DMS153 (cell line): ENCODE data around the gene ASB10.

Experiments used
- DNase-seq: peaks from one replicate; lab custom pipeline; 2025; lab: John Stamatoyannopoulos, UW

The ASB10 gene

DNA sequence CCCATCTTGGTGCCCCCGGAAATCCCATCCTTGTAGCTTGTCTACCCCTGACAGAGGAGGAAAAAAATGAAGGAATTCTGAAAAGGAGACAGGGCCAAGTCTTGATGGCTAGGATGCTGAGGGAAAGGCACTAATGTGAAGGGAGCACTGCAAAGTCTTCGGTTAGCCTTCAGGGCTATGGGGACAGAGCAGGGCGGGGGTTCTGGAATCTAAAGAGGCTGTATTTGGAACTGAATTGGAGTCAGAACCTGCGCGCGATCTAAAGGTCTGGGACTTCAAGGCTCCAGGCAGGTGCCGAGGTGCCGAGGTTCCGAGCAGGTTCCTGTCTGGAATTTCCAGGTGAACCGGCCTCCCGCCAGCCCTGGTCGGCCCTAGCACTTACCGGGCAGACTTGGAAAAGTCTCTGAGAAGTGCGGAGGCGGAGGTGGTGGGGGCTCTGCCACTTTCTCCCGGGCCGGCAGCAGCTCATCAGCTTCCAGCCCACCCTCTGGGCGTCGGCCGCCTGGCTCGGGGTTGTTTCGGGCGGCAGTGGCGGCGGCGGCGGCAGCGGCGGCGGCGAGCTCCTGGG lies 20.3 kb downstream of the ASB10 start:
- DNase-seq, result no peak

DNA sequence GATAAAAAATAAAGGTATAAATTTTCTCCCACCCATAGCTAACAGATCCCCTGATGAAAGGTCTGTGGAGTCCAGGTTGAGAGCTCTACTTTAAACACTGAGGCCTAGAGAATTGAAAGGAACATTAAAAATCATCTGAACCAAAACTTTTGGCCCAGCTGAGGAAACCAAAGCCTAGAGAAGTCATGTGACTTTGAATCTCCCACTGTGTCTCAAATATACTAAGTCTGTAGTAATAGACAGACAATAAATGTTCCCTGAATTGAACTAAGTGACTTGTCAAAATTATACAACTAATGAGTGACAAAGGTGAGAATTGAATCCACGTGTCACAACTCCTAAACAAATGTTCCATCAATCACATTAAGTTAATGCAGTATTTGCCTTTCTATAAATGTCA lies 25.3 kb downstream of the ASB10 start:
- DNase-seq, result no peak

DNA sequence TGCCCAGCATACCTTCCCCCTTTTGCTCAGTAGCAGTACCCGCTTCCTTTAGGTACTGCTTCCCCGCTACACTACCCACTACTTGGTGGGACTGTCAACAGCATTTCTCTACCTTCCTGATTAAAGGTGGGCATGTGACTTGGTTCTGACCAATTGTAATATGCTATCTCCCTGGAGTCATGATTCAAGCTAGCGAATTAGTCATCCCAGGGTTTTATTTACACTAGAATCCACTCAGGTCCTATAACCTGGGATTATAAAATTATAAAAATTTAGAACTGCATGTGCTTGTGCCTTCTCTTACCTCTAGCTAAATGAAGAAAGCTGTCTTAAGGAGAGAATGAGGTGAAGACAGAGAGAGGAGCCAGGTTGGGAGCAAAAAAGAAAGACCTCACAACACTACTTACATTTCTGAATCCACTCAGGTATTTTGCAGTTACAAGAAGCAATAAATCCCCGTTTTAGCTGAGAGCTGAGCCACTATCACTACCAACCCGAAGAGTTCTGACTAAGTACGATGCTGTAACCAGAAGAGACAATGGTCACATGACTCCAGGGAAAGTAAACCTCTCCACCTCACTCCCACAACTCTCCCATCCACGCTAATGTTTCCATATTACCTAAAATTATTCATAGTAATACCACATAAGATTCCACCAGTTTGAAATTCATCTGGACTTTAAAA lies 29.3 kb downstream of the ASB10 start:
- no peak for DNase-seq

DNA sequence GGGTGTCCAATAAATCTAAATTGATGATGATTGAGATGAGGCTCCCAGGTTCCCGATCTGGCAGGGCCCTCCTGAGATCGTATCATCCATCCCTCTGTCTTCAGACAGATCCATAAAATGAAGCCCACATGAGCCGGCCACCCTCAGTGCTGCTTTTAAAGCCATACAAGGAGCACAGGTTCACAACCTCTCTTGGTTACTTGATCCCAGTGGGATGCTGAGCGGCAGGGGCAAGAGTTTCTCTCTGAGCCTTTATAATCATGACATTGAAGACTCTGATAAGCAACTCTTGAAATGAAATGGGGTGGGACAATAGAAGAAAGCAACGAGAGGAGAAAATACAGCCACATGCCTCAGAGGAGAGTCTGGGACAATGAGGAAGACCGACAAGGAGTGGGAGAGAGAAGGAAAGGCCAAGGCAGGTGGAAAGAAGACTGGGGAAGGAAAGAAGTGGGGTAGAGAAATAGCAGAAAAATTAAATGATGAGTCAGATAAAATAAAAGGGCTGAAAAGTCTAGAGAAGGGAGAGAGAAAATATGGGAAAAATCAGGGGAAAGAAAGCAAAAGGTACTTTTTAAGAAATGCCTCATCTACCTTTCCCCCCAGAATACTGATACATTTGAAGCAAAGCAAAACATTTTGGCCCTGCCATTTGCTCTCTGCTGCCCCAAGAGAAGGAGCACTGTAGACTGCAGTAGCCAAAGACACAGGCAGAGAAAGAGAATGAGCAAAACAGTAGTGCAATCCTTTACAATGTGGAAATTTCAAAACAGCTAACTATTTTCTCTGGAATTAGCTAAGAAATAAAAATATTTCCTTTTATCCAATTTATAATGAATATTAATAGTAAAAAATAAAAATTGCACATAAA lies 34.2 kb downstream of the ASB10 start:
- no peak for DNase-seq

DNA sequence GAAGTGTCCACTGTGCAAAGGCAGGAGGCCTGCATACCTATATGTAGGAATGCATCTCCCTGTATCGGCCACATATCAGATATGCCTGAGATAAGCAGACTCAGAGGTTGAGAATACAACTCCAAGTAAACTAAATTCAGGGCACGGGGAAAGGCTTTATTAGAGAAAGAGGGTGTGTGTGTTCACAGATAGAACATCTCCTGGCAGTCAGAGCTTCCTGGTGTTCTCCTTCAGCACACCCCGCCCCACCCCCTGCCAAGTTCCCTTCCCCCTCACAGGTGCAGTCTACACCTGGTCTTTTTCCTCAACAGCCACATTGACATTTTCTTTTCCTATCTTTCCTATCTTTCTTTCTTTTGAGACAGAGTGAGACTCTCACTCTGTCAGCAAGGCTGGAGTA lies 36.7 kb downstream of the ASB10 start:
- DNase-seq, result no peak

DNA sequence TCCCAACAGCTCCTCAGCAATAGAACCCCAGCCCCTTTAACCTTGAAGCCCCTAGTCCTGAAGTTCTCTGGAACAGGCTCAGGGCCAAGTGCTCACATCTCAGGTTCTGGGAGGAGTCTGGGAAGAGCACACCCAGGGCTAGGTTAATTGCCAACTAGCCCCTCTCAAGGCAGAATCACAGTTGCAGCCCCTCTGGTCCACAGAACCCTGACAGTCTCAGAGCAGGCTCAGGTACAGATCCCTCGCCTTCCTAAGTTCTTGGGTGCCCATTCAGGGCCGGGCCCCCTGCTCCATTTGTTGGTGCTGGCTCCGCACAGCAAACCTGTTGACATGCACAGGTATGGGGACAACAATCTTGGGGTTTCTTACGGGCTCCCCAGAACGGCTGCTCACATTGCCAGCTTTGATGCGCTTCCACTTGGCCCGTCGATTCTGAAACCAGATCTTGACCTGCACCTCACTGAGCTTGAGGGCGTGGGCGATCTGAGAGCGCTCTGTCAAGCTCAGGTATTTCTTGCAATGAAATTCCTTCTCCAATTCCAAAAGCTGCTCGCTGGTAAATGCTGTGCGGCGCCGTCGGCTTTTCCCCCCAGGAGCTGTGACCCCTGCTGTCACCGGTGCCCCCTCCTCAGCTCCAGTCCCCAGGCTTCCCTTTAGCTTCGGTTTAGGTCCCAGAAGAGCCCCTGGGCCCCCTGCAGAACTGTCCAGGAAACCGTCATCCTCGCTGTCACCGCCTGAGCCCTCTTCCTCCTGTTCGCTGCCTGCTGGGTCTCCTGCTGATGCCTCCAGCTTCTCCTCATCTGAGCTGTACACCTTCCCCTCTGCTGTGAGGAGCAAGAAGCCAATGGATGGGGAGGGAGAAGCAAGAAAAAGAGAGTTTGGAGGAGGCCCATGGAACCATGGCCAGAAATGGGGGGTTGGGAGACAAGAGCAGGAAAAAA lies 38.5 kb downstream of the ASB10 start:
- DNase-seq, result no peak

DNA sequence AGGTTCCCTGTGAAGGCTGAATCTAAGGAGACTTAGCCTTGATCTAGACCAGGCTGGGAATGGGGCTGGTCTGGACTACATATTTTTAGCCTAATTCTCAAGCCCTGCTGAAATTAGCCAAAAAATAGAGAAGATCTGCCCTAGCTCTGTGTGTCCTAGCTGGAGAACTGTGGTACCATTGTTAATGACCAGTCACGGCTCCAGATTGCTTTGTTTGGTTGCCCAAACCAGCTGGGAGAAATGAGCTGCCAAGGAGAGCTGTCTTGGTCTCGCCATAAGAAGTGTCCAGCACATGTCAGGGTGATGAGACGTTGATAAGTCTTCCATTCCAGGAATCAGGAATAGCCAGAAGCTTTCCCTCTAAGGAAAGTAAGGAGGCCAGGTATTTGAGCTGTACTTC lies 40.3 kb downstream of the ASB10 start:
- no peak for DNase-seq

DNA sequence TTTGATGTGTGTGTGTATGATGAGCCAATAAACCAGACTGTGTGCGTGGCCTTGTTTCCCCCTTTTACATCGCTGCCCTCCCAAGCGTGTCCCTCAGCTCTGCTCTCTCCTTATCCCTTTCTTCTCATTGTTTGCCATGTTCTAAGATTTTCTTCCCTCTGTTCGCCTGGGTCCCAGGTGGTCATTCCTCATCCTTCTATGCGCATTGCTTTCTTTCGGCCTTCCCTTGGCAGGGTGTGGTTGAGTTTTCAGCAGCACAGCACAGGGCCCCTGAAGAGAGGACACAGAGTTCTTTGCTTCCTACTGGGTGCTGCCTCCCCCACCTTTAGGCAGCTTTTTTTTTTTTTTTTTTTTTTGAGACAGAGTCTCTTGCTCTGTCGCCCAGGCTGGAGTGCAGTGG lies 42.7 kb downstream of the ASB10 start:
- DNase-seq, result no peak

DNA sequence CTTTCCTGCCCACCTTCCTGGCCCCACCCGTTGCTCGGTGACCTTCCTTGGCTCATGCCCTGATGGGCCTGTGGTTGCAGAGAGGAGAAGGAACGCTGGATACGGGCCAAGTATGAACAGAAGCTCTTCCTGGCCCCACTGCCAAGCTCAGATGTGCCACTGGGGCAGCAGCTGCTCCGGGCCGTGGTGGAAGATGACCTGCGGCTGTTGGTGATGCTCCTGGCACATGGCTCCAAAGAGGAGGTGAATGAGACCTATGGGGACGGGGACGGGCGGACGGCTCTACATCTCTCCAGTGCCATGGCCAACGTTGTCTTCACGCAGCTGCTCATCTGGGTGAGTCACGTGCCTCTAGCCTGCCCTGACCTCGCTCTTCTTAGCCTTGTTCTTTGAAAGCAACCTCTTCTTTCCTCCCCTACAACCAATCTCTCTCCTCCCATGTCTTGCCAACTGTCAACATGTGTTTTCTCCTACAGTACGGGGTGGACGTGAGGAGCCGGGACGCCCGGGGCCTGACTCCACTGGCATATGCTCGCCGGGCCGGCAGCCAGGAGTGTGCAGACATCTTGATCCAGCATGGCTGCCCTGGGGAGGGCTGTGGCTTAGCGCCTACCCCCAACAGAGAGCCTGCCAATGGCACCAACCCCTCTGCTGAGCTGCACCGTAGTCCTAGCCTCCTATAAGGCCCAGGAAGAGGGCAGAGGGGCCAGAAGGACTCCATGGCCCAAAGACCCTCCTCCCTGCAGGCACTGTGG lies 43.6 kb downstream of the ASB10 start:
- DNase-seq, result no peak

DNA sequence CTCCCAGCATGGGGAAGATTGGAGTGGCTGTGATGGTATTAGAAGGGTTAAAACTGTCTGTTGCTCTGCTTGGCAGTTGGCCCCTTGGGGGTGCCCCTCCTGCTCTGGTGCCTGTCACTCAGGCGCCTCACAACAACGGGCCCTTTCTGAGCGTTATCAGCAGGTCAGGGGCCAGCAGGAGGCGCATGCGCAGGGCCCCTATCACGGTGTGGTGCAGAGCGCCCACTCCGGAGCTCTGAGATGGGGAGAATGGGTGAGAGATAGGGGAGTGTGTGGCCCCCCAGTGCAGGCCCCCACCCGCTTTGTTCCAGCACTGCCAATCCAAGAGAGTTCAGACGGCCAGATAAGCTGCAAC lies 44.4 kb downstream of the ASB10 start:
- DNase-seq, result no peak

DNA sequence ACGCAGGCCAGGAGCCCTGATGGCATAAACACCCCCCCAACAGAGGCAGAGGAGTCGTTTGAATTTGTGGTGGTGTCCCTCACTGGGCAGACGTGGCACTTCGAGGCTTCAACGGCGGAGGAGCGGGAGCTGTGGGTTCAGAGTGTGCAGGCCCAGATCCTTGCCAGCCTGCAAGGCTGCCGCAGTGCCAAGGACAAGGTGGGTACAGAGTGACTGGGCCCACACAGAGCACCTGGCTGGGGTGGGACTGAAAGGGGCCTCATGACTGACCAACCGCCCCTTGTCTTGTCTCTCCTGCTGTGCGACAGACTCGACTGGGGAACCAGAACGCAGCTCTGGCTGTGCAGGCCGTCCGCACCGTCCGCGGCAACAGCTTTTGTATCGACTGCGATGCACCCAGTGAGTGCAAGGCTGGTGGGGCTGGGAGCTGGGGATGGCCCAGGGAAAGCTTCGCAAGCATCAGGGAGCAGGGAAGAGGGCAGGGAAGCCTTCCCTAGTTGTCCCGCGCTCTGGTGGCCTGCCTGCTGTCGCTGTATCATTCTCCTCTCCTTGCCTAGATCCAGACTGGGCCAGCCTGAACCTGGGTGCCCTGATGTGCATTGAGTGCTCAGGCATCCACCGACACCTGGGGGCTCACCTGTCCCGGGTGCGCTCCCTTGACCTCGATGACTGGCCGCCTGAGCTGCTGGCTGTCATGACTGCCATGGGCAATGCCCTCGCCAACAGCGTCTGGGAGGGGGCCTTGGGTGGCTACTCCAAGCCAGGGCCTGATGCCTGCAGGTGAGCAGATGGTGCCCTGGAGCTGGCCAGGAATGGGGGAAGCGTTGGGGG lies 45.0 kb downstream of the ASB10 start:
- DNase-seq, result no peak

DNA sequence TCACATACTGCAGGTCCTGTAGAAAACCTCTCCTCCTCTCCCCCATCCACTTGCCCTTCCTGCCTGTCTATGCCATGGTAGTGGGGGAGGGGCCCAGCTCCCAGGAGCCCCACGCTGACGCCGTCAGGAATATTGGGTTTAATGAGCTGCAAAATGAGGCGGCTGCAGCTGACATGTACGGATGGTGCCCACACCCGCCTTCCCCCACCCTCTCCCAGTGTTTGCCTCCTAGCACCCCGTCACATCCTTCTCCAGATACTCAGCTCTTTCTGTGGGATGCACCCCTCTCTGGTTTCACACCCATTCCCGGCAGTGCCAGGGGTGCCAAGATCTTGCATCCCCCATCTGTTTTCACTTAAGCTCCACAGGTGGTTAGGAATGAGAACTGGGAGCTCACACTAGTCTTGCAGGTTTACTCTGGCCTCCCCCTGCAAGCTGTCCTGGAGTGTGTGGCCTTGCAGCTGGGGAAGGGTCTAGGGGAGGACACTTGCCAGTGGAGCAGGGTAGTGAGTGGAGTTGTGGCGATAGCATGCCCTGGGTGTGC lies 45.7 kb downstream of the ASB10 start:
- DNase-seq, result no peak

DNA sequence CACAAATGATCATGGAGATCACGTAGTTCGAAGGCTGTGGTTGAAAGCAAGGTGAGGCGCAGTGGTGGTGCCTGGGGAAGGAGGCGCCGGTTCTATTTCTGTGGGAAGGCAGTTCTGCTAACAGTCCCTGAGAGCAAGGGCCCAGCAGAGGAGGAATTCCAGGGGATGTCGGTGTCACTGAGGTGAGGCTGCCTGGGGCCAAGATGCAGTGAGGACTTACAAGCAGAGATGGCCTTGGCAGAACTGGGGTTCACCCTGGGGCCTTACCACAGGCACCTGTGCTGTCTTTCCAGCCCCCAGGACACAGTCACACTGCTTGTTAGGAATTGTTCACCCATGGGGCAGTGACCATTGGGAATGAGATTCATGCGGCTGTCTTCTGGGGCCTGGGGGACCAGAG lies 46.2 kb downstream of the ASB10 start:
- no peak for DNase-seq

DNA sequence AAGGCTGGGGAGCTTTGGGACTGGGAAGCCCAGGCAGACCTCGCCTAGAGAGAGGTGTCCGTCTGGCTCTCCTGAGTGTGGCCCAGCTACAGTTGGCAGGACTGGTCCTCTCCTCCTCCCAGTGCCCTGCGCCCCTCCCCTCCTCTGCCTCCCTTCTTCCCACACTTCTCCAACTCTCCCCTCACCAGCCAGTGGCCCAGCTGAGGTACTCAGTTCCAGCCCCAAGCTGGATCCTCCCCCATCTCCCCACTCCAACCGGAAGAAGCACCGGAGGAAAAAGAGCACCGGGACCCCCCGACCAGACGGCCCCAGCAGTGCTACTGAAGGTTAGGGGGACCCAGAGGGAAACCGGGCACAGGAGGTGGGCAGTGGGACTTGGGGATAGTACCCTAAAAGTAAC lies 47.3 kb downstream of the ASB10 start:
- no peak for DNase-seq

DNA sequence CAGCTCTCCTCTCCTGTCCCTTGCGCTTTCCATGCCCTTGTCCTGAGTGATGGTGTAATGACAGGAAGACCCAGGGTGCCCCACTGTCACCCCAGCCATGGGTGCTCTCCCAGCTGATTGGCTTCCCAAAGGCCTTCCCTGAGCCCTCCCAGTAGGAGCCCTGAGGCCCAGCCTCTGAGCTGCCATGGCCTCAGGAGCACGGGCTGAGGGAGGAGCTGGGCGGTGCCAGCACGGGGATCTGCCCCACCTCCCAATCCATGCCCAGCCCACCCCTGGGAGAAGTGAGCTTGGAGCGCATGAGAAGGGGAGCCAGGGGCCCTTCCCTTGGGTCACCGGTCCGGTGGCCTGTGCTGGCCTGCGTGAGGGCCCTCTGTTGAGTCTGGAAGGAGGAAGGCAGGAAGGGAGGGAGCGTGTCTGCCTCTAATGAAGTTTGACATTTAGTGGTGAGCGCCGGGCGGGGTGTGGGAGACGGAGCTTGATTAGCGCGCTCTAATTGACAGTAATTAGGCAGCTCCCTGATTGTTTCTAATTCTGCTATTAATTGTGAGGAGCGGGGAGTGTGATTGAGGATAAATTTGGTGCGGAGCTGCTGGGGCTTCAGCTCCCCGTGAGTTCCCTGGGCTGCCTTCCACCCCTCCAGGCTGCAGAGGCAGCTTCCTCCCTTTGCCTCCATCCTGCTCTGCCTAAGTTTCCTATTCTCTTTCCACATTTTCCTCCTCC lies 47.8 kb downstream of the ASB10 start:
- DNase-seq, result no peak

DNA sequence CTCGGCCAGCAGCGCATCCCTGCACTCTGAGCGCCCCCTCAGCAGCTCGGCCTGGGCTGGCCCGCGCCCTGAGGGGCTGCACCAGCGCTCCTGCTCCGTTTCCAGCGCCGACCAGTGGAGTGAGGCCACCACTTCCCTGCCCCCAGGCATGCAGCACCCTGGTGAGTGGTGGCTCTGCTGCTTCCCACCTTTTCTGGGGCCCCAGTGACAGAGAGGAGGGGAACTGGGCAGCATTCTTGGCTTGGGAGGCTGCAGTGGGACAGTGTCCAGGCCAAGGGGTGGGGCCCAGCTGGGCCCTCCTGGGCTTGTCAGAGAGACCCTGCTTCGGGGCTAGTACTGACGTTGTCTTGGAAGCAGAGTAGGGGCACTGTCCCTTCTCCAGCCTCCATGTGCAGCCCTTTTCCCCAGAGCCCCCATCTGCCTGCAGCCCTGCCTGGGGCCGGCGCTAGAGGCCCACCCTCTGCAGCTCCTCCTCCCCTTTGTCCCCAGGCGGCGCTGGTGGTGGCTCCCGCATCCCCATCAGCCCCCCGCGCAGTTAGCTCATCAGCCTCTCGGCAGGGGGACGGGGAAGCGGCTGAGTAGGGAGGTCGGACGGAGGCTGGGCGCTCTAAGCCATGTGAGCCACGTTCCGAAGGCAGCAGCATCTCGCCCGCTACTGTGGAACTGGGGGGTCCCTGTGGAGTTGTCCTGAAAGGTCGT lies 48.7 kb downstream of the ASB10 start:
- DNase-seq, result no peak

DNA sequence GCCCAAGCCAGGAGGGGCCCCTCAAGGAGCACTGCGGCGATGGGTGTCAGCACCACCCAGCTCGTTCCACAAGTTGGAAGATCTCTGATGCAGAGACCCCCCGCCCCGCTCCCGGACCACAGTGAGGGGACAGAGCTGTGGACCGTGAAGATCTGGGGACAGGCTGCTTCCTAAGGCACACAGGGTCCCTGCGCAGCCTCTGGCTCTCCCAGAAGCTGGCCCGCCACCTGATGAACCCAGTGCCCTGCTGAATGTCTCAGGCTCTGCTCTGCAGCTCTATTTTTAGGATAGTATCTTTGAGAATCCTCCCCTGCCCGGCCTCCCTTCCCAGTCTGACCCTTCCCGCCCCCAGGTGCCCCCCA lies 49.3 kb downstream of the ASB10 start:
- DNase-seq, result no peak

DNA sequence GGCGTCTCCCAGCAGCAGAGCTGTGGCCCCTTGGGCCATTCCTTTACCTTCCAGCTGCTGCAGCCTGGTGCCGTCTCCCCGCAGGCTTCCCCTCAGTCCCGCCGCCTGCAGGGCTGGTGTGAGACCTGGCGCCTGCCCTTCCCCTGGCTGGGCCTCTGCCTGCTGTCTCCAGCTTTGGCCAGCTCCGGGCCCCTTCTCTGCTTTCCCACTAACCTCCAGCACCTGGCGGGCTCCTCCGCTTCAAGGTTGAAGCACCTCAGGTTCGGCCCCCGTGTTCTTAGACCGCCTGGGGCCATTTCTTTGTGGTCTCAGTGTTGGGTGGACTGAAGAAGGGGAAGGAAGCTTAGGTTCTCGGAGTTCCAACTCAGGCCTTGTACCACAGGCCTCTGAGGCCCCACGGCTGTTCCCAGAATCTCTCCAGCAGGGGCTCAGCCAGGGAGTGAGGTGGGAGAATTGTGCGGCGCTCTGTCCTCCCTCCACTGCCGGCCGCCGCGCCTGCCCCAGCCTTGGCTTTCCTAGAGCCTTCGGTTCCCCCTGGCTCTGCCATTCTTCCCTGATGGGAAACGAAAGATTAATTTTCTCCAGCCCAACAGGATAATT lies 49.9 kb downstream of the ASB10 start:
- DNase-seq, result no peak
